ENCODE results near the gene SEMA6B. TPM values are rescaled to one million over a fixed set of nuclear protein-coding genes. Genes with fewer than 3 reads are reported as not detected.
A peak's percentile ranks its signal among the peaks of the same experiment; 100 is the strongest.

Gene SEMA6B, protein sequence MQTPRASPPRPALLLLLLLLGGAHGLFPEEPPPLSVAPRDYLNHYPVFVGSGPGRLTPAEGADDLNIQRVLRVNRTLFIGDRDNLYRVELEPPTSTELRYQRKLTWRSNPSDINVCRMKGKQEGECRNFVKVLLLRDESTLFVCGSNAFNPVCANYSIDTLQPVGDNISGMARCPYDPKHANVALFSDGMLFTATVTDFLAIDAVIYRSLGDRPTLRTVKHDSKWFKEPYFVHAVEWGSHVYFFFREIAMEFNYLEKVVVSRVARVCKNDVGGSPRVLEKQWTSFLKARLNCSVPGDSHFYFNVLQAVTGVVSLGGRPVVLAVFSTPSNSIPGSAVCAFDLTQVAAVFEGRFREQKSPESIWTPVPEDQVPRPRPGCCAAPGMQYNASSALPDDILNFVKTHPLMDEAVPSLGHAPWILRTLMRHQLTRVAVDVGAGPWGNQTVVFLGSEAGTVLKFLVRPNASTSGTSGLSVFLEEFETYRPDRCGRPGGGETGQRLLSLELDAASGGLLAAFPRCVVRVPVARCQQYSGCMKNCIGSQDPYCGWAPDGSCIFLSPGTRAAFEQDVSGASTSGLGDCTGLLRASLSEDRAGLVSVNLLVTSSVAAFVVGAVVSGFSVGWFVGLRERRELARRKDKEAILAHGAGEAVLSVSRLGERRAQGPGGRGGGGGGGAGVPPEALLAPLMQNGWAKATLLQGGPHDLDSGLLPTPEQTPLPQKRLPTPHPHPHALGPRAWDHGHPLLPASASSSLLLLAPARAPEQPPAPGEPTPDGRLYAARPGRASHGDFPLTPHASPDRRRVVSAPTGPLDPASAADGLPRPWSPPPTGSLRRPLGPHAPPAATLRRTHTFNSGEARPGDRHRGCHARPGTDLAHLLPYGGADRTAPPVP
- total RNA-seq, result 21.7 and 25.3 TPM in 2 replicates
- long read RNA-seq, result 0 reads

DNA sequence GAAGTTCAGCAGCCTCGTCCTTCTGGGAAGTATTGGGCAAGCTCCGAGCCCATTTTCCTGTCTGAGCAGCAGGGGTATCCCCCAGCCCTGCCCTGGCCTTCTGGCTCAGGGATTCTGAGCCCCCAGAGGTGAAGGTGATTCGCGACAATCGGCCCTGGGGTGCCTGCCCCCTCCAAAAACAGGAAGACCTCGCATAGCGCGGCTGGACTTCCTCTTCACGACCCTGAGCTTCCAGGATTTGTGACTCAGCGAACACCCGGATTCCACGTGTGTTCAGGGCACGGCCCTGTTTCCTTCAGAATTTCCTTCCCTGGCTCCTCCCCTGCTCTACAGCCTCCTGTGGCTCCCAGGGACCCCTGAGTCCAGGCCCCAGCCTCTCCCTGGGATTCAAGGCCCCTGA, at the start of gene SEMA6B:
Gene SEMA6B (minus strand): TSS at position 116 of the 400 bp plus-strand sequence. CDS start 1,227 bp downstream, outside the sequence.
- no peaks in the 10 kb centered on the region for H3K36me3 Mint-ChIP-seq (ENCODE audit: low read depth)
- peaks cover 4% of the 10 kb centered on the region for H3K4me1 Mint-ChIP-seq
- no peak within 1 kb of the TSS for H3K4me3 Mint-ChIP-seq
- H3K9me3 Mint-ChIP-seq, result no peaks in the 10 kb centered on the region
- TF ChIP-seq, protein P1, sequence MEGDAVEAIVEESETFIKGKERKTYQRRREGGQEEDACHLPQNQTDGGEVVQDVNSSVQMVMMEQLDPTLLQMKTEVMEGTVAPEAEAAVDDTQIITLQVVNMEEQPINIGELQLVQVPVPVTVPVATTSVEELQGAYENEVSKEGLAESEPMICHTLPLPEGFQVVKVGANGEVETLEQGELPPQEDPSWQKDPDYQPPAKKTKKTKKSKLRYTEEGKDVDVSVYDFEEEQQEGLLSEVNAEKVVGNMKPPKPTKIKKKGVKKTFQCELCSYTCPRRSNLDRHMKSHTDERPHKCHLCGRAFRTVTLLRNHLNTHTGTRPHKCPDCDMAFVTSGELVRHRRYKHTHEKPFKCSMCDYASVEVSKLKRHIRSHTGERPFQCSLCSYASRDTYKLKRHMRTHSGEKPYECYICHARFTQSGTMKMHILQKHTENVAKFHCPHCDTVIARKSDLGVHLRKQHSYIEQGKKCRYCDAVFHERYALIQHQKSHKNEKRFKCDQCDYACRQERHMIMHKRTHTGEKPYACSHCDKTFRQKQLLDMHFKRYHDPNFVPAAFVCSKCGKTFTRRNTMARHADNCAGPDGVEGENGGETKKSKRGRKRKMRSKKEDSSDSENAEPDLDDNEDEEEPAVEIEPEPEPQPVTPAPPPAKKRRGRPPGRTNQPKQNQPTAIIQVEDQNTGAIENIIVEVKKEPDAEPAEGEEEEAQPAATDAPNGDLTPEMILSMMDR (conservative IDR thresholded peaks at IDR 0.05), result no peak
- H3K27me3 Mint-ChIP-seq (ENCODE audit: low read depth), result no peaks in the 10 kb centered on the region
- peak within 1 kb of the TSS; percentile 75 for H3K27ac Mint-ChIP-seq (ENCODE audit: unreplicated experiment)
- no peak for DNase-seq (ENCODE audit: low read depth, low spot score)

DNA sequence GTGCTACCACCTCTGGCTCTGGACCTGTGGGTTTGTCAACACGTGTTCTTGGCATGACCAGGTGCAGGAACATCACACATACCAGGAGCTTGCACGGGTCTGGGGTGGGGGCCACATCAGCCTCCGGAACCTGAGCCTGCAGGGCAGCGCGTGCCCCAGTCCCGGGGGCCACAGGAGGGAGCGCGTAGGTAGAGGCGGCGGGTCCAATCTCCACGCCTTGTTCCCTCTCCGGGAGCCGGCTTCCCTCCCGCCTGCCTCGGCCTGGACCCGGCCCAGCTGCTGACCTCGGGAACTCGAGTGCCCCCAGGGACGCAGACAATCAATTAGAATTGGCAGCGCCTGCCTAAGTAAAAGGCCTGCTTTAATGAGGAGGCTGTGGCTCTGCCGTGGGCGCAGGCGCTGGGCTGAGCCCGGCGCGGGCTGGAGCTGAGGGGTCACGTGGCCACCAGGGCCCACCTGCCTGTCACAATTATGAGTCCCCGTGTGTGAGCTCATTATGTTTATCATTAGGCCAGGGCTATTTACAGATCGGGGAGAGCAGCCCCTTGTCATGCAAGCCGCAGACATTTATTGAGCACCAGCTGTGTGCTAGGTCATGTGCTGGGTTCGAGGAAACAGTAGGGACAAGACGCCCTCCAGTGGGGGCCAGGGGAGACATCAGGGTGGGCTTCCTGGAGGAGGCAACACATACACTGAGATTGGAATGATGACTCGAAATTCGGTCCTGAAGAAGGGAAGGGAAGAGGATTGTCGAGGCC, 47.6 kb upstream of the SEMA6B start:
- Mint-ChIP-seq H3K4me1 (peaks cover 16% of the 10 kb centered on the region), H3K27me3 (ENCODE audit: low read depth) (peaks cover 8% of the 10 kb centered on the region), H3K9me3 (no peaks in the 10 kb centered on the region), H3K27ac (ENCODE audit: unreplicated experiment) (no peak overlapping the region), H3K4me3 (no peak overlapping the region), H3K36me3 (ENCODE audit: low read depth) (no peaks in the 10 kb centered on the region)
- TF ChIP-seq, protein P1 (conservative IDR thresholded peaks at IDR 0.05), result no peak
- peak; percentile 64 for DNase-seq (ENCODE audit: low read depth, low spot score)

DNA sequence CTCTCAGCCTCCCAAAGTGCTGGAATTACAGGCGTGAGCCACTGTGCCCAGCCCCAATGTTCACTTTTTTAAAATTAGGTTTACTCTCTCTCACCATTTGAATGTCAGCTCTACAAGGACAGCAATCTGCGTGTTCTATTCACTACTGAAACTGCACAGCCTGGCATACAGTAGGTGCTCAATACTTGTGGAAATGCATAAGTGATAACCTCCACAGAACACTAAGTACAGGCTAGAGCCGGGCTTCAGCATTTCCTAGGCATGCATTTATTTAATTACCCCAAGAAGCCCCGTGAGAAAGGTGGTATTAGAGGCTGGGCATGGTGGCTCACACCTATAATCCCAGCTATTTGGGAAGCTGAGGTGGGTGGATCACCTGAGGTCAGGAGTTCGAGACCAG, 46.7 kb upstream of the SEMA6B start:
- Mint-ChIP-seq H3K27me3 (ENCODE audit: low read depth) (peaks cover 8% of the 10 kb centered on the region), H3K4me1 (peaks cover 16% of the 10 kb centered on the region), H3K4me3 (no peak overlapping the region), H3K9me3 (no peaks in the 10 kb centered on the region), H3K36me3 (ENCODE audit: low read depth) (no peaks in the 10 kb centered on the region), H3K27ac (ENCODE audit: unreplicated experiment) (no peak overlapping the region)
- no peak for DNase-seq (ENCODE audit: low read depth, low spot score)
- TF ChIP-seq, protein P1 (conservative IDR thresholded peaks at IDR 0.05), result no peak

GRCh38 chr19:4604912-4605311, 45.4 kb upstream of the SEMA6B start:
- no peak overlapping the region for H3K27ac Mint-ChIP-seq (ENCODE audit: unreplicated experiment)
- peaks cover 5% of the 10 kb centered on the region for H3K27me3 Mint-ChIP-seq (ENCODE audit: low read depth)
- H3K36me3 Mint-ChIP-seq (ENCODE audit: low read depth), result no peaks in the 10 kb centered on the region
- H3K4me3 Mint-ChIP-seq, result no peak overlapping the region
- DNase-seq (ENCODE audit: low read depth, low spot score), result no peak
- H3K9me3 Mint-ChIP-seq, result no peaks in the 10 kb centered on the region
- TF ChIP-seq, protein P1 (conservative IDR thresholded peaks at IDR 0.05), result no peak
- H3K4me1 Mint-ChIP-seq, result peaks cover 7% of the 10 kb centered on the region

DNA sequence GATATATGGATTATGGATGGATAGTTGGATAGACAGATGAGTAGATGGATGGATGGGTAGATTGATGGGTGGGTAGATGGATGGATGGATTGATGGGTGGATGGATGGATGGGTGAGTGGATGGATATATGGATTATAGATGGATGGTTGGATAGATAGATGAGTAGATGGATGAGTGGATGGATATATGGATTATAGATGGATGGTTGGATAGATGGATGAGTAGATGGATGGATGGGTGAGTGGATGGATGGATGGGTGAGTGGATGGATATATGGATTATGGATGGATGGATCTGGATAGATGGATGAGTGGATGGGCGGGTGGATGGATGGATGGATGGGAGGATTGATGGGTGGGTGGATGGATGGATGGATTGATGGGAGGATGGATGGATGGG, 43.4 kb upstream of the SEMA6B start:
- DNase-seq (ENCODE audit: low read depth, low spot score), result no peak
- Mint-ChIP-seq H3K36me3 (ENCODE audit: low read depth) (no peaks in the 10 kb centered on the region), H3K4me1 (peaks cover 9% of the 10 kb centered on the region), H3K27me3 (ENCODE audit: low read depth) (peaks cover 5% of the 10 kb centered on the region), H3K4me3 (no peak overlapping the region), H3K27ac (ENCODE audit: unreplicated experiment) (no peak overlapping the region), H3K9me3 (no peaks in the 10 kb centered on the region)
- TF ChIP-seq, protein P1 (conservative IDR thresholded peaks at IDR 0.05), result no peak
